Activated CD4-positive, alpha-beta T cell treated with anti-CD3 and anti-CD28 coated beads, Interleukin-2, Interleukin-6, amounts not matched to agents 100 ng/mL and 50 ng/mL, durations not matched to agents 16 hours and 8 hours (primary cell): Measurements from ENCODE around the gene YTHDF1.
"Not testable (repeated sequence)": the region's sequence is repeated elsewhere in the genome, so short reads cannot be mapped to it uniquely, and the experiment has no call there.

ENCODE experiments used
- DNase-seq: peaks from one replicate; pipeline ENCODE4 v3.0.0-alpha.2; 2020

YTHDF1 gene

DNA sequence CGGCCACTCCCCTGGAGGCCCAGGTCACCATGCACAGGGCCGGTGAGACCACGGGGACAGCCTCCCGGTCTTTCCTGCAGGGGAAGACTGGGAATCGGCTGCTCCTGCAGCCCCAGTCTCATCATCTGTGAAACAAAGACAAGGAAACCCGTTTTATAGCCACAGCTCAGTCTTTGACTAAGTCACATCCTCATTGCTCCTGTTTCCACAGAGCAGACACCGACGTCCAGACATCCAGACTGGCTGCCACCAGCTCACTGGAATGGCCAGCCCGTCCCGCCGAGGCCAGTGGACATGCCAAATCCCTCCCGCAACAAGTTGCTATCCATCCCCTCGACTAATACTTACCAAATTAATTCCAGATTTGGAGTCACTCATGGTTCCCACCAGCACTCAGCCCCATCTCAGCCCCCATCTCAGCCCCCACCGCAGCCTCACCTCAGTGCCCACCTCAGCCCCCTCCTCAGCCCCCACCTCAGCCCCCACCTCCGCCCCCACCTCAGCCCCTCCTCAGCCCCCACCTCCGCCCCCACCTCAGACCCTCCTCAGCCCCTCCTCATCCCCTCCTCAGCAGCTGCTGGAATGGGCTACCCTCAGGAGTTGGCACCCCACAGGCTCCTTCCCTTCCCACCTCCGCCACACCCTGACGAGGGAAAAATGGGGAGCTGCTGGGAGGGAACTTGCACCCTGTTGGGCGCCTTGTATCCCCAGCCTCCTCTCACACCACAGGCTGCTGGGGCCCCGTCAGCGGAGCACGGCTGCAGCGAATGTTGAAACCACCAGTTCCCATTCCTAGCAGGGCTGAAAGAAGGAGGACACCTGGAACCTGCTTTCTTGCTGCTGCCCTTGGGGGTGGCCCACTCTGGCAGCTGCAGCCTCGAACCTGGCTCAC lies 48.7 kb downstream of the YTHDF1 start:
- DNase-seq: no peak

- no peak for DNase-seq
These were observed 49.5 kb downstream of the YTHDF1 start for GRCh38 chr20:63166193-63167020.

GRCh38 chr20:63165356-63166192 lies 50.4 kb downstream of the YTHDF1 start:
- DNase-seq: no peak

- no peak for DNase-seq
These were observed 51.2 kb downstream of the YTHDF1 start for GRCh38 chr20:63164484-63165355.

DNA sequence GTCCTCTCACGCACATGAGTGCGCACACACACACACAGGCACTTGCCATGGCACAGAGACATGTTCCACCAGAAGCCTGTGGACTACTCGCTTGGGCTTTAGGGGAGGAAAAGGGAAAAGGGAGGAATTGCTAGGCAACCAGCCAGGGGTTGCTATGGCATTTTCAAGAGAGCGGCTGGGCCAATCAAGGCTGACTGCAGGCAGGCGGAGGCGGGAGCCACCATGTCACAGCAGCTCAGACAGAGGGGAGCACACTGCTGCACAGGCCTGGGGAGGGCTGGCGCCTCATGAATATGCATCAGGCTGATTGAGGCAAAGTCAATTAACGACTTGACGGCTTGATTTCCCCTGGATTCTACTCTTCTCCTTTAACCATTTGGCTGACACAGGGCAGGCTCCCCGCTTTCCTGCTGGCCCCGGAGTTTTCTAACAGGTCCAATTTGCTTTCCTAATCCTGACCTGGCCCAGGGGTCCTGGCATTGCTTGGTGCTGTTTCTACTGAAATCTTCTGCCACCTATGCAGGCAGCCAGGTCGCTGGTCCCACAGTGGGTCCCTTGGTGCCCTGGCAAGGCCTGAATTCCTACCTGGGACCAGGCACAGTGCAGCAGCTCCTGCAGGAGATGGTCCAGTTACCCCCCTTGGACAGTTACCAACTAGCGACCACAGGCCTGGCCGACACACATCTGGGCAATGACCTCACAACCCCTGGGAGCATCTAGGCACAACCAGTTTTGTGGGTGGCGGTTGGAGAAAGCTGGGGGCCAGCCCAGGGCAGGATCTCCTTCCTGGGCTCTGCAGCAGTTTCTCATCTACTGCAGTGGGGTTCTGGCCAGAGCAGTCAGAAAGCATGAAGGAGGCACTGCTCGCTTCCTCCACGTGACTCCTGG lies 52.1 kb downstream of the YTHDF1 start:
- no peak for DNase-seq

- DNase-seq: no peak
These were observed 52.8 kb downstream of the YTHDF1 start for GRCh38 chr20:63163171-63163570.

- no peak for DNase-seq
These were observed 53.6 kb downstream of the YTHDF1 start for GRCh38 chr20:63162206-63162795.

DNA sequence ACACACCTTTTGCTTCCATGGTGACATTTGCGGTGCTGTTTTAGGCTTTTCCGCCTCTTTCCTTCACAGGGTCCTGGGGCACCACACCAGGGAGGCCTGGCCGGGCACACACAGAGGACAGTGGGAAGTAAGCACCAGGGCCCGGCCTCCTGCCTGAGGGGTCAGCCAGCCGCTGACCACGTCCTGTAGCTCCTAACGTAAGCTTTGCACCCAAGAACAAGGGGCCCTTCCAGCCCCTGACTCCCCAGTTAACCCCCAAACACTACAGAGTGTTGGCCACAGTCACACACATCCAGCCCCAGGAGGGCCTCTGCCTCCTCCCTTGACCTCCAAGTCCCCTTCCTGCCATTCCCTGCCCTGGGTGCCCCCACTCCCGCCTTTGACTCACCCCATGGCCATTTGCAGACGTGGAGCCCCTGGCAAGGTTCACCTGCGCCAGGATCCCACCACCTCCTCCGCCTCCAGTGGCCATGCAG lies 54.7 kb downstream of the YTHDF1 start:
- no peak for DNase-seq

DNA sequence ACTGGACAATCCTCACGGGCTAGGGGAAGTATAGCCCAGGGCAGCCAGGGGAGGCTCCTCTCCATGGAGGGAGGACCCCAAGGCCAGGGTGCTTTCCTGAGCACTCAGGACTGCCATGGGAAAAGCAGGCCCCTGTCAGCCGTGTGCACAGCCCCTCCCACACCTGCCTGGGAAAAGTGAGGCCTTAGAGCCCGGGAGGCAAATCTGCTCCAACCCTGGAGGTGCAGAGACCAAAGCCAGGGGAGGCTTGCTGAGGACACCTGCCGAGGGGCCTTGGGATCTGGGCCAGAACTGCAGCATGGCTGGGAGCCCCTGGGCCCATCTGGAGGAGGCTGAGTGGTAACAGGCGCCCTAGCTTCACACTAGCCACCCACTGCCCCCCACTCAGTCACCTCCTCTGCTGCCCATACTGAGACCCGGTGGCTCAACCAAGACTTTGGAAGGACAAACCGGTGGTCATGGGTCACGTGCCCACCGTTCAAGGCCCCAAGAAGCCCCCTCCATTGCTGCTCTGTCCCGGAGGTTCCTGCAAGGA lies 55.2 kb downstream of the YTHDF1 start:
- DNase-seq: no peak

GRCh38 chr20:63159826-63160640 lies 55.9 kb downstream of the YTHDF1 start:
- DNase-seq: no peak

DNA sequence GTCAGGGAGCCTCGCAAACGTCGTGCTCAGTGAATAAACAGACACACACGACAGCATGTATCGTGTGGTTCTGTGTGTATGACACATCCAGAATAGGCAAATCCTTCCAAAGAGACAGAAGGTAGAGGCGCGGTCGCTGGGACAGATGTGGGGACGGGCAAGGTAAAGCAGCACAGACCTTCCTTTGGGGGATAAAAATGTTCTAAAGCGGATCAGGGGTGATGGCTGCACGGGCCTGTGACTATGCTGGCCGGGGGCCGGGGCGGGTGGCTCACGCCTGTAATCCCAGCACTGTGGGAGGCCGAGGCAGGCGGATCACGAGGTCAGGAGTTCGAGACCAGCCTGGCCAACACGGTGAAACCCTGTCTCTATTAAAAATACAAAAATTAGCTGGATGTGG lies 56.7 kb downstream of the YTHDF1 start:
- DNase-seq: not testable (repeated sequence)

- no peak for DNase-seq
These were observed 57.1 kb downstream of the YTHDF1 start for GRCh38 chr20:63158845-63159244.

DNA sequence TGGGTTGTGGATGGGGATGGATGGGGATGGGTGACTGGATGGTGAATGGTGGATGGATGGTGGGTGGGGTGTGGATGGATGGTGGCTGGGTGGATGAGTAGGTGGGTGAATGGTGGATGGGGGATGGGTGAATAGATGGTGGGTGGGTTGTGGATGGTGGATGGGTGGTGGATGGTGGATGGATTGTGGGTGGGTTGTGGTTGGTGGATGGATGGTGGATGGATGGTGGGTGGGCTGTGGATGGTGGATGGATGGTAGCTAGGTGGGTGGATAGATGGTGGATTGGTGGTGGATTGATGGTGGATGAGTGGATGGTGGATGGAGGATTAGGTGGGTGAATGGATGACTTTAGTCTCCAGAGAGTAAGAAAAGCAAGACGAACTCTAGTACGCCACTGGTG lies 57.6 kb downstream of the YTHDF1 start:
- DNase-seq: no peak

DNA sequence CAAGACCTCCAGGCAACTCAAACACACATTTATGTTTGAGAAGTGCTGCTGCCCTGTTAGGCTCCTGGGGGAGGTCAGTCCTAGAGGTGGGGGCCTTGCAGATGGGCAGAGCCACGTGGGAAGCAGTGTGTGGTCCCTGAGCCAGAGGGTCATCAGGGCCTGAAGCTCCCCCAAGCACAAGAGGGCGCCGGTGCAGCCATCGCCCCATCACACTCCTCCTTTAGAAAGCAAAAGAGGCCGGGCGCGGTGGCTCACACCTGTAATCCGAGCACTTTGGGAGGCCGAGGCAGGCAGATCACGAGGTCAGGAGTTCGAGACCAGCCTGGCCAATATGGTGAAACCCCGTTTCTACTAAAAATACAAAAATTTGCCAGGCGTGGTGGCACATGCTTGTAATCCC lies 58.5 kb downstream of the YTHDF1 start:
- not testable (repeated sequence) for DNase-seq

DNA sequence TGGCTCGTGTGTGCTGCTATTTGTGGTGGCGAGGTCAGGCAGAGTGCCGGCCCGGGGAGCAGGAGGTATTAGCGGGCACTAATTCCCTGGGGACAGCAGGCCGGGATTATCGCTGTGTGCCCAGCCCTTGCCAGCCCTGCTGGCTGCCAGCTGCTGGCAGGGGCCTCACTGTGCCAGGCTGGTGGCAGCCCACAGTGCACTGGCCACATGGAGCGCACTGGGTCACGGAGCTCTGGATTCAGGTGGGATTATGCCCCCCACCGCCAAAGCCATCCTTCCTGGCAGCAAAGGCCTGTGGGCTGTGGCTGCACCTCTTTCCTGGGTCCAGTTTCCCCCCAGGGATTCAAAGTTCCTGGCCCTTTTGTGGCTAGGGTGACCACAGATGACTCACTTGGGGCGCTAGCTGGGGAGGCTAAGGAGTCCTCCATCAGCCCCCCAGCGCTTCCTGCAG lies 59.7 kb downstream of the YTHDF1 start:
- DNase-seq: no peak

- DNase-seq: no peak
These were observed 60.4 kb downstream of the YTHDF1 start for GRCh38 chr20:63155266-63156165.

DNA sequence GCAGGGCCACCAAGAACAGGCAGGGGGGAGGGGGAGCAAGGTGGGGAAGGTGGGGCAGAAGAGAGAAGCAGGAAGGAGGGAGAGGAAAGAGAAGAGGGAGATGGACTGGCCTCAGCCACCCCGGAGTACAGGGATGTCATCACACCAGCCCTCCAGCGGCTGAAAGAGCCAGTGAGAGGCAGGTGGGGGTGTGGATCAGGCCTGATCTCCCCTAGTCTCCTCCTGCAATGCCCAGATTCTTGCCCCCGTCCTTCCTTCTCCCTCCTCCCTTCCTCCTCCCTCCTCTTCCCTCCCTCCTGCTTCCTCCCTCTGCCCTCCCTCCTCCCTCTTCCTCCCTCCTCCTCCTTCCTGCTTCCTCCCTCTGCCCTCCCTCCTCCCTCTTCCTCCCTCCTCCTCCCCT lies 61.5 kb downstream of the YTHDF1 start:
- DNase-seq: no peak
